KOPT-K1 (cell line): ENCODE data around the gene FAM53A.

Source experiments
- H3K27ac ChIP-seq: fragments of 200-600 bp; sonication (generic); 2 replicates; pipeline ENCODE4 v1.5.1; 2016; ENCODE audit warnings: antibody characterized with exemption, mild to moderate bottlenecking, low read depth, low read length; ENCODE audit not compliant: poor library complexity, severe bottlenecking
- H3K36me3 ChIP-seq: fragments of 200-600 bp; sonication (generic); 2 replicates; pipeline ENCODE4 v1.5.1; 2017; ENCODE audit warnings: antibody characterized with exemption, mild to moderate bottlenecking, low read length, moderate library complexity; ENCODE audit not compliant: insufficient read depth
- H3K9me3 ChIP-seq: fragments of 200-600 bp; sonication (generic); 2 replicates; pipeline ENCODE4 v1.5.1; 2017; ENCODE audit warnings: antibody characterized with exemption, low read length, mild to moderate bottlenecking; ENCODE audit not compliant: insufficient read depth, poor library complexity, severe bottlenecking

Gene FAM53A

GRCh38 chr4:1632109-1633104 is 51.7 kb downstream of the FAM53A start:
- Histone ChIP-seq H3K36me3 (no peaks in the 10 kb centered on the region), H3K9me3 (no peaks in the 10 kb centered on the region), H3K27ac (no peak overlapping the region)

GRCh38 chr4:1631136-1631535 is 53.0 kb downstream of the FAM53A start:
- Histone ChIP-seq H3K36me3 (no peaks in the 10 kb centered on the region), H3K27ac (no peak overlapping the region), H3K9me3 (peaks cover under 1% of the 10 kb centered on the region)

GRCh38 chr4:1630266-1630665 is 53.8 kb downstream of the FAM53A start:
- Histone ChIP-seq H3K27ac (no peak overlapping the region), H3K9me3 (peaks cover 9% of the 10 kb centered on the region), H3K36me3 (no peaks in the 10 kb centered on the region)

DNA sequence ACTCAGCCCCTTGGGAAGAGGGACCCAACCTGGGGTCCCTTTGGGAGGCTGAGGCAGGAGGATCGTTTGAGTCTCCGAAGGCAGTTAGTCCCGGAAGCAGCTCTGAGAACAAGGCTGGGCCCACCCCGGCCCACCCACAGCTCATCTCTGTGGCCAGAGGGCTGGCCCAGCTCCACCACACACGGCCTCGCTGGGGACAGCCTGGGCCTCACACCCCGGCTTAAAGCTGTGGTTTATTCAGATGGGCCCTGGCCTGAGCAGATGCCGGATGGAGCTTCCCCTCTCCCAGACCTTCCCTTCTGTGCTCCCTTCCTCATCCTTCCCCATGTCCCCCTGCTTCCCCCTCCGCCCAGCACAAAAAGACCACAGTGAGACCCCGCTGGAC is 54.4 kb downstream of the FAM53A start:
- no peak overlapping the region for H3K27ac ChIP-seq
- H3K36me3 ChIP-seq: no peaks in the 10 kb centered on the region
- H3K9me3 ChIP-seq: peaks cover 10% of the 10 kb centered on the region

DNA sequence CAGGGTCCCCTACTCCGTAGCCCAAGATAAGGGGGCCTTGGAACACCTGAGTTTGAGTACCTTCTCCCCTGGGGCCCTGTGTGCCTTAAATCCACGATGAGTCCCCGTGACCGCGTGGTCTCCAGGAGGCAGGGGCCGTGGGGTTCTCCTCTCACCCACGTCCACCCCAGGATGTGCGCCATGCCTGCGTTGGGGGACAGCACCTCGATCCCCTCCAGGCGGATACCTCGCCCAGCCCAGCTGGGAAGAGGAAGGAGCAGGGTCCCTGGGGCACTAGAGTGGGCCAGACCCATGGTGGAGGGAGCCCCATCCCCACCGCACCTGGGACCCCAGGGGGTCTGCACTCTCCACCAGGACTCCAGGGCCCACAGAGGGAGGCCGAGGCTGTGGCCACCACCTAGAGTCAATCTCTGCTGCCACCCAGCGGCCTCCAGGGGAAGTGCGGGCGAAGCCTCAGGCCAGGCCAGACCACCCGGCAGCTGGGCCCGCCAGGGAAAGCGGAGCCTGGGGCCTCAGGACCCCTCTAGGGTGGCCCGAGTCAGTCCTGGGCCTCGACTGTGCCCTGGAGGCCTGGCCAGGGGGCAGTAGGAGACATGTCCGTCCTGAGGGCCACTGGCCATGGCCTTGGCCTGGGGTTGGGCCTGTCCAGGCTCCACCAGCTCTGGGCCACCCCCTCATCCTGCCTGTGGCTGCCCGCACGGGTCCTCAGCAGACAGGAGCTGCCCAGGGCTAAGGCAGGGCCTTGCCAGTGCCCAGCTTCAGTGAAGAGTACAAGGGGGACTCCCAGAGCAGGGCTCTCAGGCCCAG is 55.0 kb downstream of the FAM53A start:
- Histone ChIP-seq H3K27ac (no peak overlapping the region), H3K36me3 (no peaks in the 10 kb centered on the region), H3K9me3 (peaks cover 14% of the 10 kb centered on the region)

DNA sequence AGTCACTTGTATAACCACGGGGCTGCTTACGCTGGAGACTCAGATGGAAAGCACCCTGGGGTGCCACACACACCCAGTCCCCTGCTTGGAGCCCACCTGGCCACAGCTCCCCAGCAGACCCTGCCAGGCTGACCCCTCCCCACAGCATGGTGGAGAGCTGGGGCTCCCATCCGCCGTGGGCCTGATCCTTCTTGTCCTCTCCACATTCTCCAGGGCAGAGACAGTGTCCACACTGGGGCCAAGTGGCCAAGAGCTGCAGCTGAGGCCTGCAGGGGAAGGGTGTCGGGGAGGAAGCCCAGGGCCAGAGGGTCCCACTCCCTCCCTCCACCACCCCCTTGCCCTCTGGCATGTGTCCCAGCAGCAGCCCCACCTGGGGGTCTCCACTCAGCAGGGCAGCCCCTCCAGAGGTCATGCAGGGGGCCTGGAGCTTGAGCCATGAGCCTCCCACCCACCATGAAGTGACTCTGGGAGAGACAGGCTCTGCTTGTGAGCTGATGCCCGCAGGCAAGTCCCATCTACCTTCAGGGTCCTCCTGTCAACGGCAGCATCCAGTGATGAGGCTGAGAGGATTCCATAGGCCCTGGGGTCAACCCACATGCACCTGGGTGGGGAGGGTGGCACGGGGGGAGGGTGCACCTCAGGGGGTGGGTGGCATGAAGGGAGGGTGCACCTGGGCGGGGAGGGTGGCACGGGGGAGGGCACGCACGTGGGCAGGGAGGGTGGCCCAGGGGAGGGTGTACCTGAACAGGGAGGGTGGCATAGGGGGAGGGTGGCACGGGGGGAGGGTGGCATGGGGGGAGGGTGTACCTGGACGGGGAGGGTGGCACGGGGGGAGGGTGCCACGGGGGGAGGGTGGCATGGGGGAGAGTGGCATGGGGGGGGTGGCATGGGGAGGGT is 56.4 kb downstream of the FAM53A start:
- no peak overlapping the region for H3K27ac ChIP-seq
- H3K9me3 ChIP-seq: peaks cover 14% of the 10 kb centered on the region
- H3K36me3 ChIP-seq: no peaks in the 10 kb centered on the region

DNA sequence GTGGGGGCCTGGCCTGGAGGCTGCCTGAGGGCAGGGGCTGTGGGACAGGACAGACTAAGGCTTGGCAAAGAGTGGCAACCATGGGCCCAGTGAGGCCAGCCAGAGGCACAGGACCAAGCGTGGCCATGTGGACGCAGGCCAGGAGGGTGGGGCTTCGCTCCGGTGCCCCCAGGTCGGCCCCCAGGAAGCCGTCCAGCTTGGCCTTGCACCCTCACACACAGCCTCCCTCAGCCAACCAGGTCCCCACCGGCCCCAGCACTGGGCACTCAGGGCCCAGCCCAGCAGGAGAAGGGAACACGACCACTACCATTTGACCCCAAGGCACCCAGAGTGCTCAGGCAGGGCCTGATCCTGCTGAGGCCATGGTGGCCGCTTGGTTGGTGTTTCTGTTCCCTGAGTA is 57.2 kb downstream of the FAM53A start:
- H3K36me3 ChIP-seq: no peaks in the 10 kb centered on the region
- no peak overlapping the region for H3K27ac ChIP-seq
- peaks cover 14% of the 10 kb centered on the region for H3K9me3 ChIP-seq

DNA sequence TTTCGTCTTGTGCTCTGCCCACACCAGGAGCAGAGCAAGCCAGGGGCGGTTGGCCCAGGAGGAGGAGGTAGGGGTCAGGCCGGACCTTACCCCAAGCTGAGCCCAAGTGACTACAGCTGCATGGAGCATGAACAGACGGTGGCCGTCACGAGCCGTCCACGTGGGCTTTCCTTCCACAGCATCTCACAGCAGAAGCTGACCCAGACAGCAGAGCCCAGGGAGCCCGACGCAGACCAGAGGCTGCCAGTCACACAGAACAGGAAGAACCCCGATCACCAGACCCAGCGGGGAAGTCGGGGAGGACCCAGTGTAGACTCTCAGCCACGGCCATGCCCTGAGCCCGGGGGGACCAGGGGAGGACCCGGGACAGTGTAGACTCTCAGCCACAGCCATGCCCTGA is 58.0 kb downstream of the FAM53A start:
- Histone ChIP-seq H3K27ac (no peak overlapping the region), H3K9me3 (peaks cover 14% of the 10 kb centered on the region)

GRCh38 chr4:1625600-1626138 is 58.4 kb downstream of the FAM53A start:
- peaks cover 14% of the 10 kb centered on the region for H3K9me3 ChIP-seq
- H3K36me3 ChIP-seq: no peaks in the 10 kb centered on the region
- no peak overlapping the region for H3K27ac ChIP-seq

More for the DNA sequence above, 58.0 kb downstream of the FAM53A start:
- H3K36me3 ChIP-seq: no peaks in the 10 kb centered on the region

- peaks cover 14% of the 10 kb centered on the region for H3K9me3 ChIP-seq
- no peaks in the 10 kb centered on the region for H3K36me3 ChIP-seq
- H3K27ac ChIP-seq: no peak overlapping the region
Measured at GRCh38 chr4:1624519-1624910, 59.6 kb downstream of the FAM53A start.

DNA sequence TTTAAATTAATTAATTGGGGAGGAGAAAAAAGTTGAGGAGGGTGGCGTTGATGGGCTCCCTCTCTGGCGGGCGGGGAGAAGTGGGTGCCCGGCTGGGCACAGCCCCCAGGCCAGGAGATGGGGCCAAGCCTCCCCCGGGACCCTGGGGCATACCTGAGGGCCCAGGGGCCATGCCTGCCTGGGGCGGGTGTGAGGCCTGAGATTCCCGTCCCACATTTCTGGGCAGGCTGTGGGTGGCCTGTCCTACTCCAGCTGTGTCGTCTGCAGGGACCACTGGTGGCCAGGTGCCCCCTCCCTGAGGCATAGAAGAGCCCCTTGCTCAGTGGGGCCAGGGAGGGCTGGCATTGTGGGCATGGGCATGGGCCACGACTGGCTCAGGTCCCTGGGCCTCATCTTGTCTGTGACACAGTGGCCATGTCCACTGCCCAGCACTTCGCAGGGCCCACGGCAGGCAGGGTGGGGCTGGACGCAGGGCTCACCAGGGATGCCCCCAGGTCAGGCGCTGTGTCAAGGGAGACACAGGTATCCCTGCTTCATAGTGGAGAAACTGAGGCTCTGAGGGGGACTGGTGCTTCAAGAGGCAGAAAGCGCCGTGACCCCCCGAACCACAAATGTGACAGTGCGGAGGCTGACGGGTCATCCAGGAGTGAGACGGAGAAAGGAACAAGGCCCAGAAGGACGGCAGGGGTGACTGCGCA is 60.1 kb downstream of the FAM53A start:
- peaks cover 14% of the 10 kb centered on the region for H3K9me3 ChIP-seq
- H3K36me3 ChIP-seq: no peaks in the 10 kb centered on the region
- H3K27ac ChIP-seq: no peak overlapping the region

DNA sequence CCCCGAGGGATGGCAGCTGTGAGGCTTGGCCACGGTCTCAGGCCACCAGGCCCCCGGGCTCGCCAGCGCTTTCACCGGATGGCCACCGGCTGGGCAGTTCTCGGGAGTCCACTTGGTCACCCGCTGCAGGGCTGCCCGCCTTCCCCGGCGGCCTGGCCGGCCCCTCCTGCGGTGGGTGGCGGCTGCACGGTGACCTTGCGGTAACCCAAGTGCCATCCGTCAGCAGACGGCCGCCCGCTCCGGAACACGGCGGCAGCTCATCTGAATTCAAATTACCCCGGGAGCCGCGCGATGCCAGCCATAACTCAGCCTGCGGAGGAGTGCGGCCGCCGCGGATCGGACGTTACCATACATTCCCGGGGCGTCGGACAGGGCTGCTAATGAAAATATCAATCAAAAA is 60.7 kb downstream of the FAM53A start:
- H3K9me3 ChIP-seq: peaks cover 14% of the 10 kb centered on the region
- no peaks in the 10 kb centered on the region for H3K36me3 ChIP-seq
- H3K27ac ChIP-seq: no peak overlapping the region

DNA sequence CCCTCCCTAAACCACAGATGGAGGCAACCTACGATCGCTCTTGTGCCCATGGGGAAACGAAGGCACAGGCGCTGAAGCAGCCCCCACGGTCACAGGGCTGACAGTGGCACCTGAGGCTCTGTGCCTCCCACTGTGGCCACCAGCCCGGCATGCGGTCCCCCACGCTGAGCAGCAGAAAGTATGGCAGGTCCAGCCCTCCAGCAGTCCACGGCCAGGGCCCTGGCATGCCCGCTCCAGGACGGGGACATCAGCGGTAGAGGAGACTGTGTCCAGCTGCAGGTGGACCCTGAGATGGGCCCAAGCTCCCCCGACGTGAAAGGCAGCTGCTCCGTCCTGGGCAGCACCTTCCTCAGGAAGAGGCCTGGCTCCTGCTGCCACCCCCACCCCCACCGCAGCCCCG is 61.2 kb downstream of the FAM53A start:
- peaks cover 14% of the 10 kb centered on the region for H3K9me3 ChIP-seq
- no peak overlapping the region for H3K27ac ChIP-seq
- no peaks in the 10 kb centered on the region for H3K36me3 ChIP-seq

DNA sequence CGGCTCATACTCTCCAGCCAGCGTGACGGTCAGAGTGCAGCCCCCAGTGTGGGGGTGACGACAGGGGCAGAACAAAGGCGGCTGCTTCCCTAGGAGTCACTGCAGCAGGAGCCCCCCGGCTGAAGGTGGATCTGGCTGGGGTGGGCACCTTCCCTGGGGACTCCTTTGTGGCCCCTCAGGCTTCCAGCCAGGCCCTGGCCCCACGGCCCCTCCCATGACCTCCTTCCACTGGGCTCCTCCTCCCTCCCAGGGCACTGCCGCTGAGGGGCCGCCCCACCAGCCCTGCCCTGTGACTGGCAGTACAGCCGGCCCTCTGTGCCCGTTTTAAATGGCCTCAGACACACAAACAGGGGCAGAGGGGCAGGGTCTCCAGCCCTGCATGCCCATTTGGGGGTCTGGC is 61.9 kb downstream of the FAM53A start:
- H3K27ac ChIP-seq: no peak overlapping the region
- no peaks in the 10 kb centered on the region for H3K36me3 ChIP-seq
- H3K9me3 ChIP-seq: peaks cover 14% of the 10 kb centered on the region
